B cell (primary cell): Measurements from ENCODE around the gene HIVEP1. TPM values are rescaled to one million over a fixed set of nuclear protein-coding genes. Genes with fewer than 3 reads are reported as not detected.

Experiments
- ATAC-seq: fragments of 200-7000 bp; cut with Tn5 transposase; one replicate; pipeline ENCODE4 v1.10.0; 2021; ENCODE audit warnings: low read depth, mild to moderate bottlenecking, moderate number of reproducible peaks, moderate library complexity
- CTCF ChIA-PET: fragments of 350-600 bp; sonication (Branson Sonifier 250); formaldehyde crosslinking; loops from one replicate; lab custom pipeline; 2021; ENCODE audit warnings: antibody characterized with exemption, inconsistent platforms; lab: Charles Lee
- POLR2A ChIA-PET: fragments of 350-600 bp; sonication (Branson Sonifier 250); formaldehyde crosslinking; loops from one replicate; lab custom pipeline; 2021; ENCODE audit warnings: antibody characterized with exemption; lab: Charles Lee
- DNase-seq: peaks from one replicate; pipeline ENCODE4 v3.0.0; 2013
- H2AFZ ChIP-seq: 2 replicates; pipeline ENCODE4 v1.6.1; 2012; ENCODE audit warnings: mild to moderate bottlenecking, low read depth, low read length; ENCODE audit not compliant: insufficient read depth, poor library complexity, severe bottlenecking
- H3K27ac ChIP-seq, 2 donors: 1 replicate in 1 of 2; 2 replicates in 1 of 2; pipeline ENCODE4 v1.5.1; 2012 to 2013; ENCODE audit warnings: low read length in 2 of 2, mild to moderate bottlenecking in 2 of 2, moderate library complexity in 1 of 2
- H3K27me3 ChIP-seq, 4 experiments: fragments of 200-600 bp in 1 of 4; sonication (generic) in 1 of 4; replicated peaks in 1 of 4; 1 replicate in 2 of 4; 2 replicates in 2 of 4; pipeline versions ENCODE4 v1.6.1 to v1.7.0; 2013 to 2016; ENCODE audit warnings: low read length in 3 of 4, mild to moderate bottlenecking in 2 of 4, mixed read lengths in 1 of 4, moderate library complexity in 1 of 4; ENCODE audit not compliant: insufficient read depth in 4 of 4, control insufficient read depth in 3 of 4; ENCODE audit errors: control extremely low read depth in 1 of 4
- H3K36me3 ChIP-seq, 2 experiments: replicated peaks in 1 of 2; 1 replicate in 1 of 2; 2 replicates in 1 of 2; pipeline versions ENCODE4 v1.6.1 to v1.7.1; 2013; ENCODE audit warnings: low read length in 1 of 2; ENCODE audit not compliant: insufficient read depth in 2 of 2, control insufficient read depth in 1 of 2; ENCODE audit errors: control extremely low read depth in 1 of 2, extremely low read depth in 1 of 2
- H3K4me1 ChIP-seq, 2 donors: fragments of 200-600 bp in 1 of 2; sonication (generic) in 1 of 2; 1 replicate in 1 of 2; 2 replicates in 1 of 2; pipeline versions ENCODE4 v1.5.1 to v1.6.1; 2013 to 2017; ENCODE audit warnings: low read length in 2 of 2; ENCODE audit not compliant: control insufficient read depth in 2 of 2, insufficient read depth in 2 of 2
- H3K4me2 ChIP-seq: replicated peaks from 2 replicates; pipeline ENCODE3; 2012; ENCODE audit warnings: mild to moderate bottlenecking, low read depth, low read length; ENCODE audit not compliant: poor library complexity, severe bottlenecking
- H3K4me3 ChIP-seq, 5 experiments: fragments of 200-600 bp in 1 of 5; sonication (generic) in 1 of 5; 1 replicate in 3 of 5; 2 replicates in 2 of 5; pipeline versions ENCODE4 v1.5.1 to v1.7.0; 2011 to 2016; ENCODE audit warnings: low read length in 4 of 5, mild to moderate bottlenecking in 4 of 5, low read depth in 2 of 5, control low read depth in 1 of 5, moderate library complexity in 1 of 5; ENCODE audit not compliant: insufficient read depth in 1 of 5; ENCODE audit errors: control extremely low read depth in 1 of 5, extremely low read depth in 1 of 5
- H3K79me2 ChIP-seq: fragments of 200-600 bp; sonication (generic); one replicate; pipeline ENCODE4 v1.6.0; 2016; ENCODE audit warnings: low read length; ENCODE audit not compliant: control insufficient read depth, insufficient read depth
- H3K9ac ChIP-seq: fragments of 200-600 bp; sonication (generic); 2 replicates; pipeline ENCODE4 v1.6.1; 2017; ENCODE audit warnings: mild to moderate bottlenecking, low read length, moderate library complexity
- H3K9me3 ChIP-seq, 3 donors: one replicate each; pipeline versions ENCODE4 v1.6.1 to v1.7.1; 2013; ENCODE audit warnings: low read length in 2 of 3; ENCODE audit not compliant: control insufficient read depth in 2 of 3, insufficient read depth in 1 of 3; ENCODE audit errors: control extremely low read depth in 1 of 3
- H4K20me1 ChIP-seq: 2 replicates; pipeline ENCODE4 v1.6.0; 2012; ENCODE audit warnings: mild to moderate bottlenecking, low read length; ENCODE audit not compliant: insufficient read depth, control insufficient read depth, poor library complexity, severe bottlenecking
- H3K27ac Mint-ChIP-seq: one replicate; pipeline ENCODE4 v1.8.0; 2021; ENCODE audit warnings: mixed read lengths
- H3K27me3 Mint-ChIP-seq: one replicate; pipeline ENCODE4 v1.8.0; 2021; ENCODE audit warnings: mixed read lengths
- H3K4me1 Mint-ChIP-seq: one replicate; pipeline ENCODE4 v1.8.0; 2021; ENCODE audit warnings: mixed read lengths
- H3K4me3 Mint-ChIP-seq: one replicate; pipeline ENCODE4 v1.8.0; 2021; ENCODE audit warnings: mixed read lengths
- H3K9me3 Mint-ChIP-seq: one replicate; pipeline ENCODE4 v1.8.0; 2022; ENCODE audit warnings: mixed read lengths; ENCODE audit not compliant: insufficient read depth
- CTCF ChIP-seq: fragments of 200-600 bp; IDR thresholded peaks from one replicate; pipeline ENCODE4 v1.8.0; 2022; ENCODE audit warnings: antibody characterized with exemption, mild to moderate bottlenecking
- EZH2 ChIP-seq: IDR thresholded peaks from 2 replicates; pipeline ENCODE4 v1.6.1; 2012; ENCODE audit warnings: borderline replicate concordance, low read depth, mild to moderate bottlenecking, moderate library complexity, low read length; ENCODE audit not compliant: insufficient read depth, poor library complexity, severe bottlenecking
- WGBS: methylation state at CpG from one replicate; pipeline ENCODE4 v1.1.5; 2013; ENCODE audit warnings: missing lambda C conversion rate; ENCODE audit not compliant: insufficient coverage; 5-methylcytosine and 5-hydroxymethylcytosine counted together
- intact Hi-C: fragments of 100-400 bp; cut with micrococcal nuclease; formaldehyde crosslinking; loops from one replicate; pipeline ENCODE4 v1.10.0; 2022
- polyA plus RNA-seq: library from polyadenylated mRNA; depleted of rRNA; stranded (reverse); fragments of >200 nt; gene quantifications from 2 replicates; pipeline ENCODE4 v1.2.3, GENCODE V29; 2012
- total RNA-seq, 2 donors: library from RNA; stranded (reverse); fragments of 120-200 nt in 1 of 2; gene quantifications; 1 replicate in 1 of 2; 2 replicates in 1 of 2; pipeline versions ENCODE4 v1.2.3 to v1.2.4, GENCODE V29; 2013 to 2022

HIVEP1 gene
- total and polyA plus RNA-seq, 2 donors (not counting 1 experiment from before 2014, with no cell fraction given), result 11.3 to 96.5 TPM

- ChIA-PET POLR2A (interaction anchor here (0.6 to 1.7 kb wide), 4 partner anchors 53 to 187 kb away, joined by 3 to 5 read pairs (median 4); no protein-coding TSS in a partner anchor), CTCF (interaction anchor here (0.7 to 3.8 kb wide), 10 partner anchors 26 to 221 kb away, joined by 3 to 21 read pairs (median 4); no protein-coding TSS in a partner anchor)
- Histone ChIP-seq H3K79me2 (peaks cover 45% of the 10 kb centered on the region), H2AFZ (peak overlapping the region; percentile 50), H3K36me3 (peaks cover 0 to 16% of the 10 kb centered on the region in 2 experiments), H3K27me3 (no peaks in the 10 kb centered on the region), H3K9me3 (peaks cover 0 to 7% (median 0%) of the 10 kb centered on the region in 3 donors), H3K4me2 (peak overlapping the region; percentile 93), H3K9ac (peak overlapping the region; percentile 95), H3K4me3 (peak overlapping the region; percentile 73 to 96 (median 92)), H4K20me1 (peaks cover 4% of the 10 kb centered on the region), H3K27ac (peak overlapping the region; percentile 84), H3K4me1 (peaks cover 23 to 24% of the 10 kb centered on the region in 2 donors)
- 0% methylated on average over 33 of the region's 60 CpGs for WGBS
- intact Hi-C loops, result loop anchor here (2.0 to 5.0 kb wide), 3 partner anchors 62 to 920 kb away; partner anchors contain the start of gene SMIM13
- Mint-ChIP-seq H3K4me1 (peaks cover 41% of the 10 kb centered on the region), H3K27me3 (no peaks in the 10 kb centered on the region), H3K9me3 (no peaks in the 10 kb centered on the region), H3K27ac (peak overlapping the region; percentile 100), H3K4me3 (peak overlapping the region; percentile 99)
- ATAC-seq, result peak; percentile 5
- TF ChIP-seq CTCF (no peak), EZH2 (no peak)
- DNase-seq, result peak; percentile 87
Measured at GRCh38 chr6:12012558-12013306, 620 bp downstream of the HIVEP1 start.
